ENCODE measurements around the gene BCL2L2.

The BCL2L2 gene

GRCh38 chr14:23354990-23355389, 48.4 kb downstream of the BCL2L2 start:
- Histone ChIP-seq H2BK12ac (ENCODE audit: low read length) (no peak overlapping the region), H3K27me3 (ENCODE audit: control insufficient read depth in 3 of 3, insufficient read depth in 3 of 3, low read depth in 1 of 3, low read length in 3 of 3) (peaks cover 0 to 3% (median 0%) of the 10 kb centered on the region in 3 experiments), H3K14ac (ENCODE audit: low read length) (peak overlapping the region; percentile 22), H2BK15ac (ENCODE audit: low read length) (no peak overlapping the region), H2AFZ (ENCODE audit: low read length) (no peak overlapping the region), H2AK5ac (ENCODE audit: low read depth, low read length) (no peak overlapping the region), H2BK5ac (ENCODE audit: low read length) (no peak overlapping the region), H3K4me2 (ENCODE audit: insufficient read depth, low read length, poor library complexity, severe bottlenecking) (no peak overlapping the region), H3K23ac (ENCODE audit: low read depth, low read length, poor library complexity) (no peak overlapping the region), H3K27ac (replicated peaks; ENCODE audit: low read length) (no peak overlapping the region), H2BK120ac (ENCODE audit: low read depth, low read length) (no peak overlapping the region), H3K4me3 (ENCODE audit: low read length in 2 of 2) (no peak overlapping the region), H4K91ac (ENCODE audit: low read depth, low read length, poor library complexity) (no peak overlapping the region), H3K18ac (ENCODE audit: low read length) (no peak overlapping the region), H3K79me1 (ENCODE audit: low read depth, low read length) (peaks cover 1% of the 10 kb centered on the region), H3K9ac (ENCODE audit: low read depth, low read length, poor library complexity) (no peak overlapping the region), H3K4ac (ENCODE audit: low read length) (no peak overlapping the region), H3K9me3 (replicated peaks in 1 of 2; ENCODE audit: control insufficient read depth in 2 of 2, insufficient read depth in 1 of 2, low read depth in 1 of 2, low read length in 2 of 2) (no peaks in the 10 kb centered on the region), H4K8ac (ENCODE audit: low read depth, low read length) (no peak overlapping the region), H3K4me1 (ENCODE audit: control insufficient read depth in 2 of 2, insufficient read depth in 1 of 2, low read depth in 1 of 2, low read length in 2 of 2) (peaks cover 0 to 9% of the 10 kb centered on the region in 2 donors), H3K36me3 (replicated peaks in 1 of 2; ENCODE audit: control insufficient read depth in 2 of 2, insufficient read depth in 2 of 2, low read length in 2 of 2) (peaks cover 26 to 53% of the 10 kb centered on the region in 2 donors)
- WGBS, 2 donors (ENCODE audit: extremely low coverage in 2 of 2, insufficient read length in 2 of 2, insufficient replicate concordance in 1 of 2) = no CpG with 5 or more reads among the region's 6 CpGs
- no peak for DNase-seq (ENCODE audit: low spot score)

GRCh38 chr14:23355871-23356435, 49.3 kb downstream of the BCL2L2 start:
- H3K27ac ChIP-seq (replicated peaks; ENCODE audit: low read length) = no peak overlapping the region
- H3K9me3 ChIP-seq (replicated peaks in 1 of 2; ENCODE audit: control insufficient read depth in 2 of 2, insufficient read depth in 1 of 2, low read depth in 1 of 2, low read length in 2 of 2) = no peaks in the 10 kb centered on the region
- no CpG with 5 or more reads among the region's 6 CpGs for WGBS, 2 donors (ENCODE audit: extremely low coverage in 2 of 2, insufficient read length in 2 of 2, insufficient replicate concordance in 1 of 2)

GRCh38 chr14:23356662-23357061, 50.0 kb downstream of the BCL2L2 start:
- Histone ChIP-seq H3K4me1 (ENCODE audit: control insufficient read depth in 2 of 2, insufficient read depth in 1 of 2, low read depth in 1 of 2, low read length in 2 of 2) (peaks cover 0 to 5% of the 10 kb centered on the region in 2 donors), H2BK12ac (ENCODE audit: low read length) (no peak overlapping the region), H2AFZ (ENCODE audit: low read length) (no peak overlapping the region), H3K27ac (replicated peaks; ENCODE audit: low read length) (no peak overlapping the region), H3K9ac (ENCODE audit: low read depth, low read length, poor library complexity) (no peak overlapping the region), H2BK120ac (ENCODE audit: low read depth, low read length) (no peak overlapping the region), H3K79me1 (ENCODE audit: low read depth, low read length) (peaks cover 1% of the 10 kb centered on the region), H3K18ac (ENCODE audit: low read length) (no peak overlapping the region), H3K4ac (ENCODE audit: low read length) (no peak overlapping the region), H4K8ac (ENCODE audit: low read depth, low read length) (no peak overlapping the region), H2AK5ac (ENCODE audit: low read depth, low read length) (no peak overlapping the region), H3K4me2 (ENCODE audit: insufficient read depth, low read length, poor library complexity, severe bottlenecking) (no peak overlapping the region), H3K9me3 (replicated peaks in 1 of 2; ENCODE audit: control insufficient read depth in 2 of 2, insufficient read depth in 1 of 2, low read depth in 1 of 2, low read length in 2 of 2) (no peaks in the 10 kb centered on the region), H3K14ac (ENCODE audit: low read length) (no peak overlapping the region), H3K27me3 (ENCODE audit: control insufficient read depth in 3 of 3, insufficient read depth in 3 of 3, low read depth in 1 of 3, low read length in 3 of 3) (peaks cover 0 to under 1% (median 0%) of the 10 kb centered on the region in 3 experiments), H3K36me3 (replicated peaks in 1 of 2; ENCODE audit: control insufficient read depth in 2 of 2, insufficient read depth in 2 of 2, low read length in 2 of 2) (peaks cover 38 to 62% of the 10 kb centered on the region in 2 donors), H2BK15ac (ENCODE audit: low read length) (no peak overlapping the region), H3K4me3 (ENCODE audit: low read length in 2 of 2) (no peak overlapping the region), H2BK5ac (ENCODE audit: low read length) (no peak overlapping the region), H4K91ac (ENCODE audit: low read depth, low read length, poor library complexity) (no peak overlapping the region), H3K23ac (ENCODE audit: low read depth, low read length, poor library complexity) (no peak overlapping the region)
- WGBS, 2 donors (ENCODE audit: extremely low coverage in 2 of 2, insufficient read length in 2 of 2, insufficient replicate concordance in 1 of 2) = no CpG with 5 or more reads among the region's 4 CpGs
- DNase-seq (ENCODE audit: low spot score) = no peak

More at GRCh38 chr14:23355871-23356435, 49.3 kb downstream of the BCL2L2 start:
- Histone ChIP-seq H3K23ac (ENCODE audit: low read depth, low read length, poor library complexity) (no peak overlapping the region), H3K14ac (ENCODE audit: low read length) (no peak overlapping the region), H3K18ac (ENCODE audit: low read length) (no peak overlapping the region), H3K4me1 (ENCODE audit: control insufficient read depth in 2 of 2, insufficient read depth in 1 of 2, low read depth in 1 of 2, low read length in 2 of 2) (peaks cover 0 to 9% of the 10 kb centered on the region in 2 donors), H3K27me3 (ENCODE audit: control insufficient read depth in 3 of 3, insufficient read depth in 3 of 3, low read depth in 1 of 3, low read length in 3 of 3) (peaks cover 0 to 3% (median 0%) of the 10 kb centered on the region in 3 experiments), H2AFZ (ENCODE audit: low read length) (no peak overlapping the region), H2BK12ac (ENCODE audit: low read length) (no peak overlapping the region), H2AK5ac (ENCODE audit: low read depth, low read length) (no peak overlapping the region), H2BK15ac (ENCODE audit: low read length) (no peak overlapping the region), H2BK120ac (ENCODE audit: low read depth, low read length) (no peak overlapping the region), H3K9ac (ENCODE audit: low read depth, low read length, poor library complexity) (no peak overlapping the region), H3K4ac (ENCODE audit: low read length) (no peak overlapping the region), H3K36me3 (replicated peaks in 1 of 2; ENCODE audit: control insufficient read depth in 2 of 2, insufficient read depth in 2 of 2, low read length in 2 of 2) (peaks cover 35 to 61% of the 10 kb centered on the region in 2 donors), H3K79me1 (ENCODE audit: low read depth, low read length) (peaks cover 1% of the 10 kb centered on the region), H2BK5ac (ENCODE audit: low read length) (no peak overlapping the region), H3K4me3 (ENCODE audit: low read length in 2 of 2) (no peak overlapping the region), H3K4me2 (ENCODE audit: insufficient read depth, low read length, poor library complexity, severe bottlenecking) (no peak overlapping the region), H4K91ac (ENCODE audit: low read depth, low read length, poor library complexity) (no peak overlapping the region), H4K8ac (ENCODE audit: low read depth, low read length) (no peak overlapping the region)
- DNase-seq (ENCODE audit: low spot score) = no peak

- Histone ChIP-seq H3K27ac (replicated peaks; ENCODE audit: low read length) (no peak overlapping the region), H3K4me1 (ENCODE audit: control insufficient read depth in 2 of 2, insufficient read depth in 1 of 2, low read depth in 1 of 2, low read length in 2 of 2) (peaks cover 3 to 4% of the 10 kb centered on the region in 2 donors), H3K23ac (ENCODE audit: low read depth, low read length, poor library complexity) (peak overlapping the region; percentile 13), H4K91ac (ENCODE audit: low read depth, low read length, poor library complexity) (peak overlapping the region; percentile 27), H3K79me1 (ENCODE audit: low read depth, low read length) (peaks cover 1% of the 10 kb centered on the region), H3K4me3 (ENCODE audit: low read length in 2 of 2) (no peak overlapping the region), H3K4ac (ENCODE audit: low read length) (no peak overlapping the region), H2AFZ (ENCODE audit: low read length) (no peak overlapping the region), H2BK5ac (ENCODE audit: low read length) (peak overlapping the region; percentile 20), H3K36me3 (replicated peaks in 1 of 2; ENCODE audit: control insufficient read depth in 2 of 2, insufficient read depth in 2 of 2, low read length in 2 of 2) (peaks cover 38 to 68% of the 10 kb centered on the region in 2 donors), H4K8ac (ENCODE audit: low read depth, low read length) (no peak overlapping the region), H3K9me3 (replicated peaks in 1 of 2; ENCODE audit: control insufficient read depth in 2 of 2, insufficient read depth in 1 of 2, low read depth in 1 of 2, low read length in 2 of 2) (no peaks in the 10 kb centered on the region), H2BK120ac (ENCODE audit: low read depth, low read length) (no peak overlapping the region), H3K9ac (ENCODE audit: low read depth, low read length, poor library complexity) (no peak overlapping the region), H2BK12ac (ENCODE audit: low read length) (no peak overlapping the region), H3K18ac (ENCODE audit: low read length) (no peak overlapping the region), H2BK15ac (ENCODE audit: low read length) (no peak overlapping the region), H3K4me2 (ENCODE audit: insufficient read depth, low read length, poor library complexity, severe bottlenecking) (no peak overlapping the region), H2AK5ac (ENCODE audit: low read depth, low read length) (no peak overlapping the region), H3K14ac (ENCODE audit: low read length) (no peak overlapping the region), H3K27me3 (ENCODE audit: control insufficient read depth in 3 of 3, insufficient read depth in 3 of 3, low read depth in 1 of 3, low read length in 3 of 3) (no peaks in the 10 kb centered on the region)
- DNase-seq (ENCODE audit: low spot score) = no peak
- WGBS, 2 donors (ENCODE audit: extremely low coverage in 2 of 2, insufficient read length in 2 of 2, insufficient replicate concordance in 1 of 2) = no CpG with 5 or more reads among the region's 8 CpGs
These were observed 50.6 kb downstream of the BCL2L2 start for GRCh38 chr14:23357261-23357660.

Data from neuronal stem cell (in vitro differentiated cells).